GM23248 (cell line): Measurements from ENCODE around the gene TMEM132A.

Source experiments
- EZH2 ChIP-seq: fragments of 200-600 bp; sonication (generic); IDR thresholded peaks from 2 replicates; pipeline ENCODE4 v1.6.1; 2018; ENCODE audit warnings: antibody characterized with exemption, mild to moderate bottlenecking; ENCODE audit not compliant: insufficient read depth, poor library complexity, severe bottlenecking
- EZH2phosphoT487 ChIP-seq: fragments of 200-600 bp; sonication (generic); IDR thresholded peaks from 2 replicates; pipeline ENCODE4 v1.6.1; 2018; ENCODE audit warnings: antibody characterized with exemption, moderate library complexity, mild to moderate bottlenecking, low read depth; ENCODE audit not compliant: insufficient read depth

DNA sequence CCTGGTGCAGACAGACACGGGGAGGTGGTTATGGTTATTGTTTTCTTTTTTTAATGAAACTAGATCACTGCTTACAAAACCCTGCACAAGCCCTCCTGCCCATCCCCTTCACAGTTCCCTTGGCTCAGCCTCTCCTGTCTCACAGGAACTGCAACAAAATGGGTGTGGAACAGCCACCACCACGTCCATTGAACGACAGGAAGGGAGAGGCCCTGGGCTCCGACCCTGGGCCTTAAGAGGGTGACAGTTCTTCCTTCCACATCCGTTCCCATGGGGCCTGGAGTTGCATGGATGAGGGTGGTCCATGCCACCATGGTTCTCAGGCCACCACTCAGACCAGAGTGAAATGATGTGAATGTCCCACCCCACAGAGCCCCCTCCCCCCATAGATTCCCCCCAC, 33.6 kb upstream of the TMEM132A start:
- TF ChIP-seq EZH2 (no peak), EZH2phosphoT487 (no peak)
